ENCODE results near the gene UBAP1L. TPM values are rescaled to one million over a fixed set of nuclear protein-coding genes. Genes with fewer than 3 reads are reported as not detected.
"Not testable (repeated sequence)": the region's sequence is repeated elsewhere in the genome, so short reads cannot be mapped to it uniquely, and the experiment has no call there.

UBAP1L gene
- total and polyA plus RNA-seq, 2 experiments from 2014 or later, result 1.6 to 5.1 TPM

DNA sequence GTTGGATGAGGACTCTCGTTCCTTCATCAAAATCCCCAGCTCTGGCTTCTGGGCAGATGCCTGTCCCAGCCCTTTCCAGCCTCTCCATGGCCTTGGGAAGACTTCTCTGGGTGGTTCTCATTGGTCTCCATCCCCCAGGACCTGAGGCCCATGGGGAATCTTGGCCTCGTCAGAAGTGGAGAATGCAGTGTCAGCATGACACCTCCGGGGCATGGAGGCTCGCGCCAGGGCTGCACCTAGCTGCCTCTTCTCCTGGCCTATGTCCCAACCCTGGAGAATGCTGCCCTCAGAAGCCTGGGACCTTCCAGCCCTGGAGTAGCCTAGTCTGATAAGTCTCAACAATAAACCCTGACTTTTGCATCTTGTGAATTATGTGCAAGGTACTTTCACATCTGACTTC is 35.4 kb downstream of the UBAP1L start:
- no peaks in the 10 kb centered on the region for H3K27me3 ChIP-seq
- H3K4me3 ChIP-seq, result no peak overlapping the region
- DNase-seq (ENCODE audit: low read depth in 1 of 2, low spot score in 1 of 2), result no peak
- TF ChIP-seq, protein P1, sequence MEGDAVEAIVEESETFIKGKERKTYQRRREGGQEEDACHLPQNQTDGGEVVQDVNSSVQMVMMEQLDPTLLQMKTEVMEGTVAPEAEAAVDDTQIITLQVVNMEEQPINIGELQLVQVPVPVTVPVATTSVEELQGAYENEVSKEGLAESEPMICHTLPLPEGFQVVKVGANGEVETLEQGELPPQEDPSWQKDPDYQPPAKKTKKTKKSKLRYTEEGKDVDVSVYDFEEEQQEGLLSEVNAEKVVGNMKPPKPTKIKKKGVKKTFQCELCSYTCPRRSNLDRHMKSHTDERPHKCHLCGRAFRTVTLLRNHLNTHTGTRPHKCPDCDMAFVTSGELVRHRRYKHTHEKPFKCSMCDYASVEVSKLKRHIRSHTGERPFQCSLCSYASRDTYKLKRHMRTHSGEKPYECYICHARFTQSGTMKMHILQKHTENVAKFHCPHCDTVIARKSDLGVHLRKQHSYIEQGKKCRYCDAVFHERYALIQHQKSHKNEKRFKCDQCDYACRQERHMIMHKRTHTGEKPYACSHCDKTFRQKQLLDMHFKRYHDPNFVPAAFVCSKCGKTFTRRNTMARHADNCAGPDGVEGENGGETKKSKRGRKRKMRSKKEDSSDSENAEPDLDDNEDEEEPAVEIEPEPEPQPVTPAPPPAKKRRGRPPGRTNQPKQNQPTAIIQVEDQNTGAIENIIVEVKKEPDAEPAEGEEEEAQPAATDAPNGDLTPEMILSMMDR (IDR thresholded peaks at IDR 0.05; ENCODE audit: low read depth, low read length), result no peak
- H3K27ac ChIP-seq, result no peak overlapping the region
- H3K9me3 ChIP-seq (ENCODE audit: low read depth), result no peaks in the 10 kb centered on the region
- no peaks in the 10 kb centered on the region for H3K36me3 ChIP-seq
- peaks cover 42% of the 10 kb centered on the region for H3K4me1 ChIP-seq (ENCODE audit: low read depth)

DNA sequence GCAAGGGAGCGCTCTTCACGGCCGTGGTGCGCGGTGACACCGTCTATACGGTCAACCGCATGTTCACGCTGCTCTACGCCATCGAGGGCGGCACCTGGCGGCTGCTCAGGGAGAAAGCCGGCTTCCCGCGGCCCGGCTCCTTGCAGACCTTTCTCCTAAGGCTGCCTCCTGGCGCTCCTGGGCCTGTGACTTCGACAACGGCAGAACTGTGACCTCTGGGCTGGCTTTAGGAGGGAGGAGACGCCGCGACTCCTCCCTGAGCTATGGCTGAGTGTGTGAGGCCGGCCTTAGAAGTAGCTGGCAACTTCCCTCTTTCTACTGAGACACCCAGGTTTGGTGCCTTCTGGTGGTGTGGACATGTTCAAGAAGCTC is 37.0 kb downstream of the UBAP1L start:
- TF ChIP-seq, protein P1 (IDR thresholded peaks at IDR 0.05; ENCODE audit: low read depth, low read length), result peak; percentile 69
- no peaks in the 10 kb centered on the region for H3K27me3 ChIP-seq
- DNase-seq (ENCODE audit: low read depth in 1 of 2, low spot score in 1 of 2), result peak; percentile 31 to 75
- H3K9me3 ChIP-seq (ENCODE audit: low read depth), result no peaks in the 10 kb centered on the region
- H3K4me3 ChIP-seq, result no peak overlapping the region
- no peaks in the 10 kb centered on the region for H3K36me3 ChIP-seq
- H3K27ac ChIP-seq, result no peak overlapping the region
- H3K4me1 ChIP-seq (ENCODE audit: low read depth), result peaks cover 36% of the 10 kb centered on the region

DNA sequence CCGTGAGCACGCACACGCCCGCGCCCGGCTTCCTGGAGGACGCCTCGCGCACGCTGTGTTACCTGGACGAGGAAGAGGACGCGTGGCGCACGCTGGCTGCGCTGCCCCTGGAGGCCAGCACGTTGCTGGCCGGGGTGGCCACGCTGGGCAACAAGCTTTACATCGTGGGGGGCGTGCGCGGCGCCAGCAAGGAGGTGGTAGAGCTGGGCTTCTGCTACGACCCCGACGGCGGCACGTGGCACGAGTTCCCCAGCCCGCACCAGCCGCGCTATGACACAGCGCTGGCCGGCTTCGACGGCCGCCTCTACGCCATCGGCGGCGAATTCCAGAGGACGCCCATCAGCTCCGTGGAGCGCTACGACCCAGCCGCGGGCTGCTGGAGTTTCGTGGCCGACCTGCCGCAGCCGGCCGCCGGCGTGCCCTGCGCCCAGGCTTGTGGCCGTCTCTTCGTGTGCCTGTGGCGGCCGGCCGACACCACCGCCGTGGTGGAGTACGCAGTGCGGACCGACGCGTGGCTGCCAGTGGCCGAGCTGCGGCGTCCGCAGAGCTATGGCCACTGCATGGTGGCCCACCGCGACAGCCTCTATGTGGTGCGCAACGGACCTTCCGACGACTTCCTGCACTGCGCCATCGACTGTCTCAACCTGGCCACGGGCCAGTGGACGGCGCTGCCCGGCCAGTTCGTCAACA is 37.6 kb downstream of the UBAP1L start:
- Histone ChIP-seq H3K9me3 (ENCODE audit: low read depth) (no peaks in the 10 kb centered on the region), H3K4me1 (ENCODE audit: low read depth) (peaks cover 30% of the 10 kb centered on the region), H3K27me3 (no peaks in the 10 kb centered on the region), H3K4me3 (no peak overlapping the region), H3K27ac (no peak overlapping the region), H3K36me3 (no peaks in the 10 kb centered on the region)
- TF ChIP-seq, protein P1 (IDR thresholded peaks at IDR 0.05; ENCODE audit: low read depth, low read length), result no peak
- no peak for DNase-seq (ENCODE audit: low read depth in 1 of 2, low spot score in 1 of 2)

DNA sequence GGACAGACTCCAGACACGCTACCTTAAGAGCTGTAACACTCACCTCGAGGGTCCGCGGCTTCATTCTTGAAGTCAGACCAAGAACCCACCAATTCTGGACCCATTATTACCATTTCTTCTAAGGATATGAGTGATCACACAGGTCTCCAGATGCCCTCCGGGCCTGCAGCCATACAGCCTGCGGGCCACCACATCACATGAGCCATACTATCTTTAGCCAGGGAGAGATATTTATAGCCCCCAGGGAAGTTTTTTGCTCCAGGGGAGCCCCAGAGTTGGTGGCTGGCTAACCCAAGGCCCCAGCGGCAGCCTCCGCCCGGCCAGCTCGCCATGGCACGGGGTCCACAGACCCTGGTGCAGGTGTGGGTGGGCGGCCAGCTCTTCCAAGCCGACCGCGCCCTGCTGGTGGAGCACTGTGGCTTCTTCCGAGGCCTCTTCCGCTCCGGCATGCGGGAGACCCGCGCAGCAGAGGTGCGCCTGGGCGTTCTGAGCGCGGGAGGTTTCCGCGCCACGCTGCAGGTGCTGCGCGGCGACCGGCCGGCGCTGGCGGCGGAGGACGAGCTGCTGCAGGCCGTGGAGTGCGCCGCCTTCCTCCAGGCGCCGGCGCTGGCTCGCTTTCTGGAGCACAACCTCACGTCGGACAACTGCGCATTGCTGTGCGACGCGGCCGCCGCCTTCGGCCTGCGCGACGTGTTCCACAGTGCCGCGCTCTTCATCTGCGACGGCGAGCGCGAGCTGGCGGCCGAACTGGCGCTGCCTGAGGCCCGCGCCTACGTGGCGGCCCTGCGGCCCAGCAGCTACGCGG is 38.3 kb downstream of the UBAP1L start, which contains the start of gene KBTBD13:
Gene KBTBD13 (plus strand): TSS at position 261 of the 805 bp plus-strand sequence. CDS start 70 bp downstream, at position 331.
- Histone ChIP-seq H3K4me3 (no peak within 1 kb of the TSS), H3K27ac (peak within 1 kb of the TSS; percentile 93), H3K27me3 (no peaks in the 10 kb centered on the region), H3K36me3 (no peaks in the 10 kb centered on the region), H3K9me3 (ENCODE audit: low read depth) (no peaks in the 10 kb centered on the region), H3K4me1 (ENCODE audit: low read depth) (peaks cover 23% of the 10 kb centered on the region)
- TF ChIP-seq, protein P1 (IDR thresholded peaks at IDR 0.05; ENCODE audit: low read depth, low read length), result no peak
- peak in 1 of 2 donors; percentile 38 for DNase-seq (ENCODE audit: low read depth in 1 of 2, low spot score in 1 of 2)

DNA sequence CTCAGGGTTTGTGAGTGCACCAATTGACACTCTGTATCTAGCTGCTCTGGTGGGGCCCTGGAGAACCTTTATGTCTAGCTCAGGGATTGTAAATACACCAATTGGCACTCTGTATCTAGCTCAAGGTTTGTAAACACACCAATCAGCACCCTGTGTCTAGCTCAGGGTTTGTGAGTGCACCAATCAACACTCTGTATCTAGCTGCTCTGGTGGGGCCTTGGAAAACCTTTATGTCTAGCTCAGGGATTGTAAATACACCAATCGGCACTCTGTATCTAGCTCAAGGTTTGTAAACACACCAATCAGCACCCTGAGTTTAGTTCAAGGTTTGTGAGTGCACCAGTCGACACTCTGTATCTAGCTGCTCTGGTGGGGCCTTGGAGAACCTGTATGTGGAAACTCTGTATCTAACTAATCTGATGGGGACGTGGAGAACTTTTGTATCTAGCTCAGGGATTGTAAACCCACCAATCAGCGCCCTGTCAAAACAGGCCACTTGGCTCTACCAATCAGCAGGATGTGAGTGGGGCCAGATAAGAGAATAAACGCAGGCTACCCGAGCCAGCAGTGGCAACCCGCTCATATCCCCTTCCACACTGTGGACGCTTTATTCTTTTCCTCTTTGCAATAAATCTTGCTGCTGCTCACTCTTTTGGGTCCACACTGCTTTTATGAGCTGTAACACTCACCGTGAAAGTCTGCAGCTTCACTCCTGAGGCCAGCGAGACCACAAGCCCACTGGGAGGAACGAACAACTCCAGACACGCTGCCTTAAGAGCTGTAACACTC is 39.2 kb downstream of the UBAP1L start:
- H3K27me3 ChIP-seq; H3K4me3 ChIP-seq; H3K9me3 ChIP-seq (ENCODE audit: low read depth); DNase-seq (ENCODE audit: low read depth in 1 of 2, low spot score in 1 of 2); H3K36me3 ChIP-seq: not testable (repeated sequence)
- peak overlapping the region; percentile 93 for H3K27ac ChIP-seq
- H3K4me1 ChIP-seq (ENCODE audit: low read depth), result peaks cover 23% of the 10 kb centered on the region

DNA sequence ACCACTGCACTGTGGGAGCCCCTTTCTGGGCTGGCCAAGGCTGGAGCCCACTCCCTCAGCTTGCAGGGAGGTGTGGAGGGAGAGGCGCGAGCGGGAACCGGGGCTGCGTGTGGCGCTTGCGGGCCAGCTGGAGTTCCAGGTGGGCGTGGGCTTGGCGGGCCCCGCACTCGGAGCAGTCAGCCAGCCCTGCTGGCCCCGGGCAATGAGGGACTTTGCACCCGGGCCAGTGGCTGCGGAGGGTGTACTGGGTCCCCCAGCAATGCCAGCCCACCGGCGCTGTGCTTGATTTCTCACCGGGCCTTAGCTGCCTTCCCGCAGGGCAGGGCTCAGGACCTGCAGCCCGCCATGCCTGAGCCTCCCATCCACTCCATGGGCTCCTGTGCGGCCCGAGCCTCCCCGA is 40.1 kb downstream of the UBAP1L start:
- DNase-seq (ENCODE audit: low read depth in 1 of 2, low spot score in 1 of 2); H3K27me3 ChIP-seq; H3K9me3 ChIP-seq (ENCODE audit: low read depth); H3K4me3 ChIP-seq; H3K36me3 ChIP-seq: not testable (repeated sequence)
- Histone ChIP-seq H3K27ac (peak overlapping the region; percentile 93), H3K4me1 (ENCODE audit: low read depth) (peaks cover 27% of the 10 kb centered on the region)
